GM18861 (cell line): Measurements from ENCODE around the gene LAG3.

Source experiments
- ATAC-seq: cut with Tn5 transposase; IDR thresholded peaks from one replicate; pipeline ENCODE4 v1.9.1; 2021; ENCODE audit not compliant: unreplicated experiment

LAG3 gene

GRCh38 chr12:6787309-6787708 lies 15.0 kb downstream of the LAG3 start:
- ATAC-seq = no peak

DNA sequence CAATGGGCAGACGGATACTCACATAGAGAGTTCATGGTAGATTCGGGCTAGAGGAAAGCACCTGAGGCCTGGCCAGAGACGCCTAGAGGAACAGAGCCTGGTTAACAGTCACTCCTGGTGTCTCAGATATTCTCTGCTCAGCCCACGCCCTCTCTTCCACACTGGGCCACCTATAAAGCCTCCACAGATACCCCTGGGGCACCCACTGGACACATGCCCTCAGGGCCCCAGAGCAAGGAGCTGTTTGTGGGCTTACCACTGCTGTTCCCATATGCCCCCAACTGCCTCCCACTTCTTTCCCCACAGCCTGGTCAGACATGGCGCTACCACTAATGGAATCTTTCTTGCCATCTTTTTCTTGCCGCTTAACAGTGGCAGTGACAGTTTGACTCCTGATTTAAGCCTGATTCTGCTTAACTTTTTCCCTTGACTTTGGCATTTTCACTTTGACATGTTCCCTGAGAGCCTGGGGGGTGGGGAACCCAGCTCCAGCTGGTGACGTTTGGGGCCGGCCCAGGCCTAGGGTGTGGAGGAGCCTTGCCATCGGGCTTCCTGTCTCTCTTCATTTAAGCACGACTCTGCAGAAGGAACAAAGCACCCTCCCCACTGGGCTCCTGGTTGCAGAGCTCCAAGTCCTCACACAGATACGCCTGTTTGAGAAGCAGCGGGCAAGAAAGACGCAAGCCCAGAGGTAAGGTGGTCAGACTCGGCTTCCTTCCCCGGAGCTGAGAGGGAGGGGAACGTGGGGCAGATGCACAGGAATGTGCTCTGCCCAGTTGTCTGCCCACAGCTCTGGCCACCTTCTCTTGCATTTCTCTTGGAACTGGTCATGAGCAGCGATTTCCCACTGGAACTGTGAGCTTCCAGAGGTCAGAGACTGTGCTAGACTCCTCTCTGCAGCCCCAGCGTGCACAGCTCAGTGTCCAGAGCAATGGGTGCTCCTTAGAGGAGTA lies 16.9 kb downstream of the LAG3 start, which contains the start of gene CD4:
TSS of gene CD4 (plus strand) at position 557 of the 953 bp plus-strand sequence. CDS start 10,611 bp downstream, outside the sequence.
- ATAC-seq = no peak

GRCh38 chr12:6790496-6791150 lies 18.3 kb downstream of the LAG3 start:
- ATAC-seq = no peak

- ATAC-seq = no peak
Observed at GRCh38 chr12:6791931-6792520, 19.7 kb downstream of the LAG3 start.

DNA sequence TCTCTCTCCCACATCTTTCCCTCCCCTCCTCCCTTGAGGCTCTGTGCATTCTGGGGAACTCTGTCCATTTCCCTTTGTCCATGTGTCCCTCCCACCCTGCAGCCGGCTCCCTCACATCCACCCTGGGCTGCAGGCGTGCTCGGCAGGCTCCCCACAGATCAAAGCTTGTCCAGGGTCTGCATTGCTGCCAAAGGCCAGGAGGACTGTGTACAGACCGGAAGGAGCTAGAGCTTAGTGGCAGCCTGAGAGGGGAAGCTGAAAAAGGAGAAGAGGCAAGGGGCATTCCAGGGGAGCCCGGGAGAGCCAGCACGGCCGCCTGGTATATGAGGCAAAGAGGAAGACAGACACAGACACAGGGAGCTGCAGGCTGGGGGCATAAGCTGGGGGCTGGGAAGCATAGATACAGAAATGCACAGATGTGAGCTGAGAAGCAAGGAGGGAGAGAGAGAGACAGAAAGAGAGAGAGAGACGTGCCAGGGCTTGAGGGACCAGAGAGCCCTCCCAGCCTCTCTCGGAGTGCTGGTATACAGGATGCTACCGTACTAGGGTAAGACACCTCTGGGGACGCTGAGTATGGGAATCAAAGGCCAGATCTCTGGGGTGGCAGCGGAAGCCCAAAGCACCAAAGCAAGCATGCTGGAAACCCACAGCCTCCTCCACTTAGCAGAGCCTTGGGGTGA lies 20.3 kb downstream of the LAG3 start:
- no peak for ATAC-seq

GRCh38 chr12:6795088-6795487 lies 22.8 kb downstream of the LAG3 start:
- ATAC-seq = no peak

DNA sequence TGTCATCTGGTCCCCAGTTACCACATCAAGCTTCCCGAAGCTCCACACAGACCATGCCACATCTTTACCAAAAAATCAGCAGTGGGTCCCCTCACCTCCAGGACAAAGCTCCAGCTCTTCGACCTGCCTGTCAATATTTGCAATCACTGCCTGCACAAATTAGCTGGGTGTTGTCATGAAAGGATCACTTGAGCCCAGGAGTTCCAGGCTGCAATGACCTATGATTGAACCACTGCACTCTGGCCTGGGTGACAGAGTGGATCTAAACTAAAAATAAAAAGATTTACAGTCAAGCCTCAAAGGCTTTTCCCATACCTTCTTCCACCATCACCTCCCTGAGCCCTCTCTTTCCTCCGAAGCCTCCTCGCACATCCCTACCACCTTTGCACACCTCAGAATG lies 24.3 kb downstream of the LAG3 start:
- ATAC-seq = no peak

DNA sequence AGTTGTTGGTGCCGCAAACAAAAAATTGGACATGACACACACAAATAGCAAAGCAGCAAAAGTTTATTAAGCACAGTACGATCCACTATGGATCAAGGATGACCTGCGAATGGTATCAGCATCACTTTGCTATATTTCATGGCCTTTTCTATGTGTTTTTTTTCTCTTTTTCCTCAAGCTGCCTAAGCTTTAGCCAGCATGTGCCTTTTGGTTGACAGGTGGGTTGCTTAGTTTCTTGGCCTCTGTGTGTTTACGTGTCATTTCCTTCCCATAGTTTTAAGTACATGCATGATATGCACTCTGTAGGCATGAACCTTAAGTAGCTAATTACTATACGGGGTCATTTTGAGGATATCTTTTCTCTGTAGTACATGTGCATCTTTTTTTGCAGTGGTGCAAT lies 26.8 kb downstream of the LAG3 start:
- no peak for ATAC-seq

GRCh38 chr12:6807170-6807569 lies 34.9 kb downstream of the LAG3 start:
- ATAC-seq = no peak

DNA sequence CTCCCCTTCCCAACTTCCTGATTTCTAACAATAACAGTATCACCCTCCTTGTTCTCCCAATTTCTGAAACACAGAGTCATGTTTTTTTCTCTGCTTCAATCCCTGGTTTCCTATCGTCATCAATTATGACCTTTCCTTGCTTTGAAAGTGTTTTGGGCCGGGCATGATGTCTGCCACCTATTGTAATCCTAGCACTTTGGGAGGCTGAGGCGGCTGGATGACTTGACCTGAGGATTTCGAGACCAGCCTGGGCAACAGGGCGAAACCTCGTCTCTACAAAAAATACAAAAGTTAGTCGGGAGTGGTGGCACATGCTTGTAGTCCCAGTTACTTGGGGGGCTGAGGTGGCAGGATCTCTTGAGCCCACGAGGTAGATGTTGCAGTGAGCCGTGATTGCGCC lies 36.7 kb downstream of the LAG3 start:
- ATAC-seq = no peak

GRCh38 chr12:6810758-6811157 lies 38.4 kb downstream of the LAG3 start:
- ATAC-seq = no peak

- ATAC-seq = no peak
Observed at GRCh38 chr12:6813363-6813762, 41.0 kb downstream of the LAG3 start.

GRCh38 chr12:6816598-6816997 lies 44.3 kb downstream of the LAG3 start:
- ATAC-seq = no peak

DNA sequence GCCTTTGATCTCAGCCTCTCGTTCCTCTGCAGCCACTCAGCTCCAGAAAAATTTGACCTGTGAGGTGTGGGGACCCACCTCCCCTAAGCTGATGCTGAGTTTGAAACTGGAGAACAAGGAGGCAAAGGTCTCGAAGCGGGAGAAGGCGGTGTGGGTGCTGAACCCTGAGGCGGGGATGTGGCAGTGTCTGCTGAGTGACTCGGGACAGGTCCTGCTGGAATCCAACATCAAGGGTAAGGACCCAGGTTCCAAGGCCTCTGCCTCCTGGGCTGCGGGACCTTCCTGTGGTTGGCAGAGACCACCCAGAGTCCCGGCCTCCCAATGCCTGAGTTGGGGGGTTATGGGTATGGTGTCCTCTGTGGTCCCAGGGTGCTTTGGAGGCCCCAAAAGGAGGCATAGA lies 44.8 kb downstream of the LAG3 start:
- ATAC-seq = no peak

DNA sequence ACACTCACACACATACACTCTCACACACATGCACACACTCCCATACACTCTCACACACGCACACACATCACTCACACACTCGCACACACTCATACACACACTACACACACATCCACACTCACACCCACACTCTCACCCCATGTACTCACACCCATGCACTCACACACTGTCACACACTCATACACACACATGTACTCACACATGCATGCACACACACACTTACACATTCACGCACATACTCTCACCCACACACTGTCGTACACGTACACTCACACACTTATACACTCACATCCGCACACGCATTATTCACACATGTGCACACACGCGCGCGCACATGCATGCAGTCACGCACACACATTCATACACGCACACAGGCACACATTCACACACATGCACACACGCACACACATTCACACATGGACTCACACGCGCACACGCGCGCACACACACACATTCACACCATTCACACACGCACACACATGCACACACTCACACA lies 45.4 kb downstream of the LAG3 start:
- no peak for ATAC-seq

DNA sequence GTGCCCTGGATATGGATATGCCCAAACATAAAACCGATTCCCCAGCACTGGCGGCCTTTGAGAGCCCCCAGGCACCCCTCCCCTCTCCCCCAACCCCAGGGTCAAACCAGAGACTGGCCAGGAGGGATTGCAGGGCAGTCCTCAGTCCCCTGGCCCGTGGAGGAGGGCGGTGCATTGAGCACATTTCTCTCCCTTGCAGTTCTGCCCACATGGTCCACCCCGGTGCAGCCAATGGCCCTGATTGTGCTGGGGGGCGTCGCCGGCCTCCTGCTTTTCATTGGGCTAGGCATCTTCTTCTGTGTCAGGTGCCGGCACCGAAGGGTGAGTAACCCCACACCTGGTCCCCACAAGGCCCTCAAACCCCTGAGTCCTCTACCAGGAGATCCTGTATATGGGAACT lies 45.9 kb downstream of the LAG3 start:
- no peak for ATAC-seq

- ATAC-seq = no peak
Observed at GRCh38 chr12:6818645-6819044, 46.3 kb downstream of the LAG3 start.

GRCh38 chr12:6819106-6820030 lies 47.0 kb downstream of the LAG3 start:
- ATAC-seq = no peak

DNA sequence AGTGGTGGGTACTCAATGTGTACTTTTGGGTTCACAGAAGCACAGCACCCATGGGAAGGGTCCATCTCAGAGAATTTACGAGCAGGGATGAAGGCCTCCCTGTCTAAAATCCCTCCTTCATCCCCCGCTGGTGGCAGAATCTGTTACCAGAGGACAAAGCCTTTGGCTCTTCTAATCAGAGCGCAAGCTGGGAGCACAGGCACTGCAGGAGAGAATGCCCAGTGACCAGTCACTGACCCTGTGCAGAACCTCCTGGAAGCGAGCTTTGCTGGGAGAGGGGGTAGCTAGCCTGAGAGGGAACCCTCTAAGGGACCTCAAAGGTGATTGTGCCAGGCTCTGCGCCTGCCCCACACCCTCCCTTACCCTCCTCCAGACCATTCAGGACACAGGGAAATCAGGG lies 47.8 kb downstream of the LAG3 start:
- ATAC-seq = no peak
